Heart left ventricle (tissue), 16 donors: Measurements from ENCODE around the gene CRYBG1. TPM values are rescaled to one million over a fixed set of nuclear protein-coding genes. Genes with fewer than 3 reads are reported as not detected.

ENCODE experiments used
- ATAC-seq, 4 donors: fragments of 200-7000 bp; cut with Tn5 transposase; one replicate each; pipeline ENCODE4 v1.9.1; 2020 to 2022; ENCODE audit warnings: moderate library complexity in 4 of 4, mild to moderate bottlenecking in 3 of 4, moderate number of reproducible peaks in 1 of 4
- DNase-seq, 5 donors: peaks; one replicate each; pipeline ENCODE4 v3.0.0-alpha.2; 2020
- H3K27ac ChIP-seq, 12 donors: fragments of 200-600 bp; sonication (generic) in 4 of 12; one replicate each; pipeline versions ENCODE4 v1.5.0 to v1.8.0; 2016 to 2022; ENCODE audit warnings: mild to moderate bottlenecking in 2 of 12
- H3K27me3 ChIP-seq, 9 donors: fragments of 200-600 bp; sonication (generic) in 2 of 9; one replicate each; pipeline versions ENCODE4 v1.5.1 to v1.8.0; 2016 to 2022; ENCODE audit warnings: mild to moderate bottlenecking in 3 of 9
- H3K36me3 ChIP-seq, 9 donors: fragments of 200-600 bp; sonication (generic) in 2 of 9; one replicate each; pipeline versions ENCODE4 v1.5.0 to v1.8.0; 2018 to 2022; ENCODE audit warnings: mild to moderate bottlenecking in 2 of 9
- H3K4me1 ChIP-seq, 12 donors: fragments of 200-600 bp; sonication (generic) in 4 of 12; one replicate each; pipeline versions ENCODE4 v1.5.0 to v1.8.0; 2016 to 2022; ENCODE audit warnings: mild to moderate bottlenecking in 3 of 12
- H3K4me3 ChIP-seq, 12 donors: fragments of 200-600 bp; sonication (generic) in 4 of 12; one replicate each; pipeline versions ENCODE4 v1.5.0 to v1.8.0; 2017 to 2022; ENCODE audit warnings: mild to moderate bottlenecking in 9 of 12, moderate library complexity in 4 of 12
- H3K9me3 ChIP-seq, 12 donors: fragments of 200-600 bp; sonication (generic) in 4 of 12; one replicate each; pipeline versions ENCODE4 v1.5.0 to v1.8.0; 2016 to 2022; ENCODE audit warnings: mild to moderate bottlenecking in 1 of 12
- CTCF ChIP-seq, 12 donors: fragments of 200-600 bp; sonication (generic) in 4 of 12; IDR thresholded peaks; one replicate each; pipeline versions ENCODE4 v1.5.0 to v1.8.0; 2018 to 2022; ENCODE audit warnings: antibody characterized with exemption in 12 of 12, mild to moderate bottlenecking in 5 of 12
- POLR2A ChIP-seq, 2 donors: fragments of 450-650 bp; IDR thresholded peaks; one replicate each; pipeline ENCODE4 v1.6.1; 2017; ENCODE audit warnings: antibody characterized with exemption in 2 of 2, mild to moderate bottlenecking in 2 of 2, moderate library complexity in 2 of 2
- WGBS, 4 donors: extraction: QIAGEN DNeasy Blood & Tissue Kit in 2 of 4; methylation state at CpG; one replicate each; pipeline versions ENCODE4 v1.1.5 to v1.1.7; 2013 to 2018; 5-methylcytosine and 5-hydroxymethylcytosine counted together
- intact Hi-C, 10 donors: fragments of 100-400 bp; cut with DNase I; formaldehyde crosslinking; loops; one replicate each; pipeline versions ENCODE4 v1.11.1 to v1.14.2; 2022
- polyA plus RNA-seq, 2 donors: library from polyadenylated mRNA; stranded (reverse); fragments of 200-250 nt; gene quantifications; one replicate each; pipeline ENCODE4 v1.2.3, GENCODE V29; 2013
- total RNA-seq, 9 donors: library from RNA; depleted of rRNA in 2 of 9; stranded (reverse); fragments of >200 nt in 2 of 9; fragmentation: NEBNext Ultra II Directional in 3 of 9; extraction: Animal tissue kit (Norgen Biotek cat#: 25700) in 3 of 9; gene quantifications; one replicate each; pipeline versions ENCODE4 v1.1.0 to v1.2.4, GENCODE V29; 2016 to 2023
- donor health status: ischemic (EF 13 %, LVEDD 7.1; RV severe dilation, severe dysfunction).
- donor health status: healthy with polysubstance abuse.
- donor health status: DM: no; HTN: yes; CAD: no.
- donor health status: DM: no; HTN: no; CAD: no.
- donor health status: ischemic (EF 25% LVEDD 6.9; RV normal size, moderate dysfunction).
- donor health status: ischemic (EF 25% LVEDD 5.7; RV mildly dilated, moderate dysfunction).
- donor health status: healthy.
- donor health status: DM: yes; HTN: yes; CAD: no.
- donor health status: ischemic (EF 35%, LVEDD 5.7; RV mildly dilated, moderate dysfunction).
- donor health status: nonischemic (EF 11% LVEDD 7.7; RV severe dilation, severe dysfunction).
- donor health status: DM: yes; HTN: yes; CAD: no.
- donor health status: PGD.
- donor health status: ischemic (EF 29% LVEDD 5.4; RV normal size, mild dysfunction).
- donor health status: nonischemic (EF 23%, LVEDD 6.1; RV moderate dilation, normal function).

CRYBG1 gene
- total and polyA plus RNA-seq, 11 donors = 0.42 to 17.7 (median 1.5) TPM

DNA sequence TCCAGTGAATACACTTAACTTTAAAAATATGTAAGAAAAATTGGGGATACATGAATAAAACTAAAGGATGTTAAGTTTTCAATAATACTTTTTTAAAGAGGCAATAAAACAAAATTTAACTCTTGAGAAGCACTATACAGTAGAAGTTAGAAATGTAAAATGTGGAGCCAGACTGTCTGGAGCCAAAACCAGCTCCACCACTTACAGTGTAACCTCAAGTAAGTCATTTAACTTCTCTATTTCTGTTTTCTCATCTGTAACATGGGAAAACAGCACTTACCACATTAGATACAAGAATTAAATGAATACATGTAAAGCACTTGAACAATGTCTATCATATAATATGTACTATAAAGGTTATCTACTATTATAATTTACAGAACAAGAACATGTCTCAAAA, 41.7 kb upstream of the CRYBG1 start:
- ATAC-seq = no peak
- Histone ChIP-seq H3K27ac (no peak overlapping the region), H3K9me3 (no peaks in the 10 kb centered on the region), H3K27me3 (no peaks in the 10 kb centered on the region), H3K4me1 (peaks cover 0 to 29% (median 17%) of the 10 kb centered on the region in 12 donors), H3K4me3 (no peak overlapping the region), H3K36me3 (peaks cover 0 to 24% (median 15%) of the 10 kb centered on the region in 9 donors)
- TF ChIP-seq CTCF (IDR thresholded peaks at IDR 0.05) (no peak), POLR2A (IDR thresholded peaks at IDR 0.05) (no peak)
- intact Hi-C loops = no loop called here
- no peak for DNase-seq

DNA sequence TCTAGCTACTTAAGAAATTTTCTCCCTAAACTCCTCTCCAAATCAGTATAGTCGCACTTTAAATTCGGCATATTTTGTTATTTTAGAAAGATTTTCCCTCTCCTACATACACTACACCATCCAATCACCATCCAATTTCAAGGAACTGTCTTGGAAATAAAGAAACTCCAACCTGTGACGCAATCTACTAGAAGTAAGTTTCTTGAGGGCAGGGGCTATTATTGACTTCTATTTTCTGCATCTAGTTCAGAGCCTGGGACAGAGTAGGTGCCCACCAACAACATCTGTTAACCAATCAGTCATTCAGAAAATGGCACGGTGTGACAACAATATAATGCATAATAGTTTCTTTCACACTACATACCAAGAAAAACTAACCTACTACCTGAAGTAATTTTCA, 38.6 kb upstream of the CRYBG1 start:
- intact Hi-C loops = loop anchor here in 3 of 10 donors (10.0 kb wide), 3 partner anchors 327 to 837 kb away; no protein-coding TSS in a partner anchor
- no peak for TF ChIP-seq CTCF (IDR thresholded peaks at IDR 0.05)
- Histone ChIP-seq H3K4me1 (peaks cover 3 to 33% (median 24%) of the 10 kb centered on the region in 12 donors), H3K27me3 (no peaks in the 10 kb centered on the region), H3K27ac (no peak overlapping the region), H3K4me3 (no peak overlapping the region), H3K36me3 (no peaks in the 10 kb centered on the region), H3K9me3 (no peaks in the 10 kb centered on the region)
- no peak for ATAC-seq
- 97 to 99% (median 97%) methylated on average over 4 of the region's 4 CpGs for WGBS, 4 donors
- DNase-seq = no peak

DNA sequence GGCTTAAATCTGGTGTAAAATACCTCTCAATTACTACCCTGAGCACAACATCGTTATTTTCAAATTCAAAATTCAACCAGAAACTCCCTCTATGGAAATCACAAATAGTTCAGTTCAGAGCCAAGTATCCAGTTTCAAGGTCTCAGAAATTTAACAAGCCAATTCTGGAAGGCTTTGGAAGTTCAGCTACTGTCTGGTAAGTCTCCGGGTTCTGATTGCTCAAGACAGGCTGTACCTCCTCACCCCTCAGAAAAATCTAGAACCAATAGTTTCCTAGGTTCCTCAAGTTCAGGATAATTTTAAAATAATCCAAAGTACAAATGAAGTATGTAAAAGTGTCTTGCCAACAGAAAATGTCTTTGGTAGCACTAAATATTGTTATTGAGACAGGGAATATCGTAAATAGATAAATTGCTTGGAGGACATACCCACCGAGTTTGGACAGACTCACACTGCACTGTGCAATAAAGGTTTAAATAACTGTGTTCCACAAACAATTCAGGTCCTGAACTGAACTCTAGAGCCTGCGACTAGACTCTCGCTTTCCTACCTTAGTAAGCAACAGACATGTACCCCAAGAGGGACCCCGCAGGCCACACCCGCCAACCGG, 35.7 kb upstream of the CRYBG1 start:
- Histone ChIP-seq H3K27ac (peak overlapping the region; percentile 82 to 95 (median 86)), H3K27me3 (peaks cover 0 to 3% (median 0%) of the 10 kb centered on the region in 9 donors), H3K36me3 (no peaks in the 10 kb centered on the region), H3K9me3 (no peaks in the 10 kb centered on the region), H3K4me3 (peak overlapping the region; percentile 65 to 97 (median 80)), H3K4me1 (peaks cover 3 to 24% (median 13%) of the 10 kb centered on the region in 12 donors)
- intact Hi-C loops = loop anchor here in 3 of 10 donors (10.0 kb wide), 3 partner anchors 330 to 840 kb away; no protein-coding TSS in a partner anchor
- ATAC-seq (peak in 1 of 4 donors; percentile 3), DNase-seq (no peak)
- TF ChIP-seq POLR2A (IDR thresholded peaks at IDR 0.05) = no peak
- no peak for TF ChIP-seq CTCF (IDR thresholded peaks at IDR 0.05)
- WGBS, 4 donors = 5% methylated on average over 9 of the region's 9 CpGs

DNA sequence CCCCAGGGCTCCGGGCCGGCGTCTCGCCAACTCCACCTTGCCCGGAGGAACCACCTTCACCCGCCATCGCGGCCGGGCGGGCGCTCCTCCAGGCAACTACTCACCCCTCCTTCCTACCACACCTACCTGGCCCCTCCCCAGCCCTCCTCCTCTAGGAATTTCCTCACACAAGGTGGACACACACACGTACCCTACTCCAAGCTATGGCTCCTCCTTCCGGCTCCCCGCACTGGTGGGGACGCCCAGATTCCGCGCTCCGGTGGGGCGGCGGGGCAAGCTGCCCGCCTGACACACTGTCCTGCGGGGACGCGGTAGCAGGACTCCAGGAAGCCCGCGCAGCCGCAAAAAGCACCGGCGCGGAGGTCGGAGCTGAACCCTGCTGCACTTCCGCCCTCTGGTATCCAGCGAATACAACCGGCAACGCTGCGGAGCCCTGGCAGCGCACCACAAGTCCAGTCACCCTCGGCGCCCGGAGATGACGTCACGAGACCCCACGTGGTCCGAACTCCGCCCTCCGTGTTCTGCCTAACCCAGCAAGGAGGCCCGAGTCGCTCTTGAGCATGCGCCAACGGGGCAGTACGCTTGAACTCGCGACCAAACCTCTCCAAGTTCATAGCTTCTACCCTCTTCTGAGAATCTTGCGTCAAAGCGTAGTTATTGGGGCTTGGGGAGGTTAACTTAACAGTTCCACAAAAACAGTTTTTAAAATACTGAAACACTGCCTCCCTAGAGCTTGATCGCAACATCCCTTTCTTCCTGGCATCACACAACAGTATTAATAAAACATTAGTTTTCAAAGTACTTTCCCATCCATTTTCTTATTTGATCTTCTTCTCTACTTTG, 35.0 kb upstream of the CRYBG1 start, which contains the start of gene ATG5:
Gene ATG5, minus strand, starts transcription at position 425 of the 843 bp plus-strand sequence. CDS start 9,552 bp downstream, outside the sequence.
- peak; percentile 97 to 99 (median 98) for ATAC-seq

More for the DNA sequence above, 35.0 kb upstream of the CRYBG1 start, which contains the start of gene ATG5:
- no peaks in the 10 kb centered on the region for H3K36me3 ChIP-seq
- WGBS, 4 donors = 1 to 2% (median 2%) methylated on average over 37 to 56 of the region's 56 CpGs
- intact Hi-C loops = loop anchor here in 3 of 10 donors (10.0 kb wide), 3 partner anchors 331 to 841 kb away; no protein-coding TSS in a partner anchor
- TF ChIP-seq CTCF (IDR thresholded peaks at IDR 0.05) = no peak
- peak; percentile 15 to 79 for TF ChIP-seq POLR2A (IDR thresholded peaks at IDR 0.05)
- peak within 1 kb of the TSS; percentile 82 to 95 (median 86) for H3K27ac ChIP-seq
- H3K4me3 ChIP-seq = peak within 1 kb of the TSS; percentile 65 to 97 (median 80)
- H3K27me3 ChIP-seq = peaks cover 0 to 7% (median 0%) of the 10 kb centered on the region in 9 donors
- H3K4me1 ChIP-seq = peaks cover 3 to 19% (median 13%) of the 10 kb centered on the region in 12 donors
- DNase-seq = peak; percentile 99 to 100 (median 99)
- H3K9me3 ChIP-seq = no peaks in the 10 kb centered on the region
